NCI-H1694 treated with DMSO at 0.1 percent for 48 hours (cell line): ENCODE results near the gene STX8.

Experiments used
- DNase-seq: peaks from one replicate; lab custom pipeline; 2025; lab: John Stamatoyannopoulos, UW

The STX8 gene

GRCh38 chr17:9206410-9206703 is 369.3 kb downstream of the STX8 start:
- DNase-seq, result no peak

GRCh38 chr17:9205520-9206409 is 369.9 kb downstream of the STX8 start:
- DNase-seq, result no peak

GRCh38 chr17:9204637-9205329 is 370.8 kb downstream of the STX8 start:
- no peak for DNase-seq

GRCh38 chr17:9203771-9204425 is 371.7 kb downstream of the STX8 start:
- no peak for DNase-seq

GRCh38 chr17:9202532-9202931 is 373.1 kb downstream of the STX8 start:
- DNase-seq, result no peak

GRCh38 chr17:9200699-9201359 is 374.8 kb downstream of the STX8 start:
- no peak for DNase-seq
